ENCODE data around the gene PTPRN2.

Gene PTPRN2

GRCh38 chr7:158125091-158125490 lies 462.5 kb downstream of the PTPRN2 start:
- Histone ChIP-seq H3K27ac (ENCODE audit: low read depth, low read length) (no peak overlapping the region), H3K23ac (ENCODE audit: low read length) (no peak overlapping the region), H3K9ac (ENCODE audit: low read length) (no peak overlapping the region), H3K56ac (ENCODE audit: low read length) (no peak overlapping the region), H3K79me2 (ENCODE audit: control insufficient read depth, insufficient read depth, low read length) (no peaks in the 10 kb centered on the region), H3K4me3 (ENCODE audit: low read length) (no peak overlapping the region), H4K8ac (ENCODE audit: low read depth, low read length) (no peak overlapping the region), H2BK15ac (replicated peaks; ENCODE audit: low read depth) (no peak overlapping the region), H3K18ac (ENCODE audit: low read length) (no peak overlapping the region), H4K5ac (ENCODE audit: low read length) (no peak overlapping the region), H3K79me1 (ENCODE audit: low read length) (no peaks in the 10 kb centered on the region), H2BK5ac (ENCODE audit: low read length) (no peak overlapping the region), H3K4ac (ENCODE audit: low read depth, low read length) (no peak overlapping the region), H2AK5ac (ENCODE audit: low read length) (no peak overlapping the region), H3K4me2 (ENCODE audit: low read length) (no peak overlapping the region), H3K36me3 (ENCODE audit: control insufficient read depth, insufficient read depth, low read length) (no peaks in the 10 kb centered on the region), H3K4me1 (ENCODE audit: control insufficient read depth, low read depth, low read length) (no peaks in the 10 kb centered on the region), H3K27me3 (ENCODE audit: insufficient read depth, low read length, poor library complexity) (no peaks in the 10 kb centered on the region), H2BK120ac (ENCODE audit: low read depth, low read length) (no peak overlapping the region)
- no peak for DNase-seq
- WGBS (ENCODE audit: extremely low coverage, insufficient coverage, low lambda C conversion rate): no CpG with 5 or more reads among the region's 17 CpGs

GRCh38 chr7:158124671-158125079 lies 462.9 kb downstream of the PTPRN2 start:
- H2BK5ac ChIP-seq (ENCODE audit: low read length): no peak overlapping the region
- no peak overlapping the region for H2BK120ac ChIP-seq (ENCODE audit: low read depth, low read length)
- H3K9ac ChIP-seq (ENCODE audit: low read length): no peak overlapping the region
- no peaks in the 10 kb centered on the region for H3K27me3 ChIP-seq (ENCODE audit: insufficient read depth, low read length, poor library complexity)
- H3K18ac ChIP-seq (ENCODE audit: low read length): no peak overlapping the region
- no peak overlapping the region for H4K5ac ChIP-seq (ENCODE audit: low read length)
- no peak overlapping the region for H2AK5ac ChIP-seq (ENCODE audit: low read length)
- H3K79me2 ChIP-seq (ENCODE audit: control insufficient read depth, insufficient read depth, low read length): no peaks in the 10 kb centered on the region
- no peak overlapping the region for H3K4ac ChIP-seq (ENCODE audit: low read depth, low read length)
- no peak overlapping the region for H2BK15ac ChIP-seq (replicated peaks; ENCODE audit: low read depth)
- H3K4me3 ChIP-seq (ENCODE audit: low read length): no peak overlapping the region
- no peak overlapping the region for H3K56ac ChIP-seq (ENCODE audit: low read length)
- DNase-seq: no peak
- no peak overlapping the region for H3K27ac ChIP-seq (ENCODE audit: low read depth, low read length)
- H3K4me1 ChIP-seq (ENCODE audit: control insufficient read depth, low read depth, low read length): no peaks in the 10 kb centered on the region
- H3K36me3 ChIP-seq (ENCODE audit: control insufficient read depth, insufficient read depth, low read length): no peaks in the 10 kb centered on the region
- H3K79me1 ChIP-seq (ENCODE audit: low read length): no peaks in the 10 kb centered on the region
- no peak overlapping the region for H3K23ac ChIP-seq (ENCODE audit: low read length)
- H3K4me2 ChIP-seq (ENCODE audit: low read length): no peak overlapping the region
- no CpG with 5 or more reads among the region's 14 CpGs for WGBS (ENCODE audit: extremely low coverage, insufficient coverage, low lambda C conversion rate)
- H4K8ac ChIP-seq (ENCODE audit: low read depth, low read length): no peak overlapping the region

- H4K5ac ChIP-seq (ENCODE audit: low read length): no peak overlapping the region
- no peak overlapping the region for H2BK5ac ChIP-seq (ENCODE audit: low read length)
- no peaks in the 10 kb centered on the region for H3K36me3 ChIP-seq (ENCODE audit: control insufficient read depth, insufficient read depth, low read length)
- H2BK15ac ChIP-seq (replicated peaks; ENCODE audit: low read depth): no peak overlapping the region
- no peak overlapping the region for H4K8ac ChIP-seq (ENCODE audit: low read depth, low read length)
- H3K4ac ChIP-seq (ENCODE audit: low read depth, low read length): no peak overlapping the region
- H3K4me1 ChIP-seq (ENCODE audit: control insufficient read depth, low read depth, low read length): no peaks in the 10 kb centered on the region
- no peak overlapping the region for H3K23ac ChIP-seq (ENCODE audit: low read length)
- no peak overlapping the region for H3K56ac ChIP-seq (ENCODE audit: low read length)
- no peaks in the 10 kb centered on the region for H3K79me2 ChIP-seq (ENCODE audit: control insufficient read depth, insufficient read depth, low read length)
- no peak overlapping the region for H3K4me2 ChIP-seq (ENCODE audit: low read length)
- WGBS (ENCODE audit: extremely low coverage, insufficient coverage, low lambda C conversion rate): no CpG with 5 or more reads among the region's 18 CpGs
- no peak for DNase-seq
- H2BK120ac ChIP-seq (ENCODE audit: low read depth, low read length): no peak overlapping the region
- H3K27ac ChIP-seq (ENCODE audit: low read depth, low read length): no peak overlapping the region
- no peak overlapping the region for H3K4me3 ChIP-seq (ENCODE audit: low read length)
- no peaks in the 10 kb centered on the region for H3K27me3 ChIP-seq (ENCODE audit: insufficient read depth, low read length, poor library complexity)
- no peaks in the 10 kb centered on the region for H3K79me1 ChIP-seq (ENCODE audit: low read length)
- H2AK5ac ChIP-seq (ENCODE audit: low read length): no peak overlapping the region
- H3K18ac ChIP-seq (ENCODE audit: low read length): no peak overlapping the region
- no peak overlapping the region for H3K9ac ChIP-seq (ENCODE audit: low read length)
These were observed 463.9 kb downstream of the PTPRN2 start for GRCh38 chr7:158123753-158124152.

GRCh38 chr7:158123214-158123613 lies 464.4 kb downstream of the PTPRN2 start:
- Histone ChIP-seq H3K4ac (ENCODE audit: low read depth, low read length) (no peak overlapping the region), H3K4me2 (ENCODE audit: low read length) (no peak overlapping the region), H3K4me1 (ENCODE audit: control insufficient read depth, low read depth, low read length) (no peaks in the 10 kb centered on the region), H3K4me3 (ENCODE audit: low read length) (no peak overlapping the region), H2BK5ac (ENCODE audit: low read length) (no peak overlapping the region), H3K18ac (ENCODE audit: low read length) (no peak overlapping the region), H2BK120ac (ENCODE audit: low read depth, low read length) (no peak overlapping the region), H3K79me2 (ENCODE audit: control insufficient read depth, insufficient read depth, low read length) (no peaks in the 10 kb centered on the region), H4K8ac (ENCODE audit: low read depth, low read length) (no peak overlapping the region), H3K9ac (ENCODE audit: low read length) (no peak overlapping the region), H3K27me3 (ENCODE audit: insufficient read depth, low read length, poor library complexity) (no peaks in the 10 kb centered on the region), H3K36me3 (ENCODE audit: control insufficient read depth, insufficient read depth, low read length) (no peaks in the 10 kb centered on the region), H3K23ac (ENCODE audit: low read length) (no peak overlapping the region), H2AK5ac (ENCODE audit: low read length) (no peak overlapping the region), H3K27ac (ENCODE audit: low read depth, low read length) (no peak overlapping the region), H4K5ac (ENCODE audit: low read length) (no peak overlapping the region), H3K56ac (ENCODE audit: low read length) (no peak overlapping the region), H3K79me1 (ENCODE audit: low read length) (no peaks in the 10 kb centered on the region), H2BK15ac (replicated peaks; ENCODE audit: low read depth) (no peak overlapping the region)
- no CpG with 5 or more reads among the region's 20 CpGs for WGBS (ENCODE audit: extremely low coverage, insufficient coverage, low lambda C conversion rate)
- no peak for DNase-seq

DNA sequence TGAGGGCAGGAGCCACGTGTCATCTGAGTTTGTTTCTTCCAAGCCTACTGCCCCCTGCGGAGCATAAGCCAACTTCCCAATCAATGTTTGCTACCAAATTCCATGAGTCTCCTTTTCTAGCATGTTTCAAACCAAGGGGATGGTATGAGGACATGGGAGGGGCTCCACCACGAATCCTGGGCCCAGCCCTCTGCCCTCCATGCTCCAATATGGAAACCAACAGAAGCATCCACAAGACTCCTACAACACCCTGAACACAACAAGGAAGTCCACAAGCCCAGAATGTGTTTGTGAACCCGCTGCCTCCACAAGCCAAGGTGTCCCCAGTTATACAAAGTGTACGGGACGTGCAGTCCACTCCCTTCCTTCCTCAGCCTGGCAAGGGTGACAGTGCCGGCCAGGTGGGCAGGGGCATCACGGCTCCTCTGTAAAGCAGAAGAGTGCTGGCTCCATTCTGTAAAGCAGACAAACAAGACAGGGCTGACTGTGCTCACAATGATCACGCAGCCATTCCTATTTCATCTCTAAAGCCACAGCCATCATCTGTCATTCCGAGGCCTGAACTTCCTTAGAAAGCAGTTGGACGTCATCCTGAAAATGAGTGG lies 466.1 kb downstream of the PTPRN2 start:
- DNase-seq: no peak
- H3K79me1 ChIP-seq (ENCODE audit: low read length): no peaks in the 10 kb centered on the region
- H2BK120ac ChIP-seq (ENCODE audit: low read depth, low read length): no peak overlapping the region
- H2BK5ac ChIP-seq (ENCODE audit: low read length): no peak overlapping the region
- no CpG with 5 or more reads among the region's 11 CpGs for WGBS (ENCODE audit: extremely low coverage, insufficient coverage, low lambda C conversion rate)
- H3K9ac ChIP-seq (ENCODE audit: low read length): no peak overlapping the region
- H3K27me3 ChIP-seq (ENCODE audit: insufficient read depth, low read length, poor library complexity): no peaks in the 10 kb centered on the region
- H4K5ac ChIP-seq (ENCODE audit: low read length): no peak overlapping the region
- no peaks in the 10 kb centered on the region for H3K4me1 ChIP-seq (ENCODE audit: control insufficient read depth, low read depth, low read length)
- H3K36me3 ChIP-seq (ENCODE audit: control insufficient read depth, insufficient read depth, low read length): no peaks in the 10 kb centered on the region
- H2AK5ac ChIP-seq (ENCODE audit: low read length): no peak overlapping the region
- no peak overlapping the region for H2BK15ac ChIP-seq (replicated peaks; ENCODE audit: low read depth)
- no peak overlapping the region for H3K4me2 ChIP-seq (ENCODE audit: low read length)
- no peak overlapping the region for H3K23ac ChIP-seq (ENCODE audit: low read length)
- H3K4me3 ChIP-seq (ENCODE audit: low read length): no peak overlapping the region
- H3K27ac ChIP-seq (ENCODE audit: low read depth, low read length): no peak overlapping the region
- no peak overlapping the region for H3K4ac ChIP-seq (ENCODE audit: low read depth, low read length)
- H3K18ac ChIP-seq (ENCODE audit: low read length): no peak overlapping the region
- H3K79me2 ChIP-seq (ENCODE audit: control insufficient read depth, insufficient read depth, low read length): no peaks in the 10 kb centered on the region
- H3K56ac ChIP-seq (ENCODE audit: low read length): no peak overlapping the region
- H4K8ac ChIP-seq (ENCODE audit: low read depth, low read length): no peak overlapping the region

- no peak overlapping the region for H2BK15ac ChIP-seq (replicated peaks; ENCODE audit: low read depth)
- H2BK120ac ChIP-seq (ENCODE audit: low read depth, low read length): no peak overlapping the region
- no peak overlapping the region for H2BK5ac ChIP-seq (ENCODE audit: low read length)
- no peak overlapping the region for H3K23ac ChIP-seq (ENCODE audit: low read length)
- no peak overlapping the region for H3K4ac ChIP-seq (ENCODE audit: low read depth, low read length)
- no peak overlapping the region for H3K4me2 ChIP-seq (ENCODE audit: low read length)
- no peak overlapping the region for H4K8ac ChIP-seq (ENCODE audit: low read depth, low read length)
- H3K27me3 ChIP-seq (ENCODE audit: insufficient read depth, low read length, poor library complexity): no peaks in the 10 kb centered on the region
- H2AK5ac ChIP-seq (ENCODE audit: low read length): no peak overlapping the region
- no peak overlapping the region for H3K4me3 ChIP-seq (ENCODE audit: low read length)
- DNase-seq: no peak
- no peaks in the 10 kb centered on the region for H3K79me2 ChIP-seq (ENCODE audit: control insufficient read depth, insufficient read depth, low read length)
- no peak overlapping the region for H3K56ac ChIP-seq (ENCODE audit: low read length)
- no peaks in the 10 kb centered on the region for H3K79me1 ChIP-seq (ENCODE audit: low read length)
- no peak overlapping the region for H3K27ac ChIP-seq (ENCODE audit: low read depth, low read length)
- H3K4me1 ChIP-seq (ENCODE audit: control insufficient read depth, low read depth, low read length): no peaks in the 10 kb centered on the region
- no peak overlapping the region for H4K5ac ChIP-seq (ENCODE audit: low read length)
- H3K9ac ChIP-seq (ENCODE audit: low read length): no peak overlapping the region
- no CpG with 5 or more reads among the region's 6 CpGs for WGBS (ENCODE audit: extremely low coverage, insufficient coverage, low lambda C conversion rate)
- H3K36me3 ChIP-seq (ENCODE audit: control insufficient read depth, insufficient read depth, low read length): no peaks in the 10 kb centered on the region
- no peak overlapping the region for H3K18ac ChIP-seq (ENCODE audit: low read length)
These were observed 466.9 kb downstream of the PTPRN2 start for GRCh38 chr7:158120716-158121115.
